IMR-90 (cell line): ENCODE results near the gene HELZ.

ENCODE experiments used
- CEBPB ChIP-seq: IDR thresholded peaks from 2 replicates; pipeline ENCODE4 v1.6.1; 2012; ENCODE audit warnings: low read depth, low read length, improper control_type of control experiment
- CHD1 ChIP-seq: IDR thresholded peaks from 2 replicates; pipeline ENCODE4 v1.6.1; 2012; ENCODE audit warnings: low read depth, low read length, improper control_type of control experiment
- CTCF ChIP-seq: conservative IDR thresholded peaks from 2 replicates; pipeline ENCODE4 v1.5.1; 2012; ENCODE audit warnings: mild to moderate bottlenecking, low read depth, low read length, improper control_type of control experiment
- MAFK ChIP-seq: IDR thresholded peaks from 2 replicates; pipeline ENCODE4 v1.6.1; 2012; ENCODE audit warnings: low read depth, low read length, improper control_type of control experiment
- MAZ ChIP-seq: IDR thresholded peaks from 2 replicates; pipeline ENCODE4 v1.6.1; 2012; ENCODE audit warnings: low read depth, mild to moderate bottlenecking, low read length, improper control_type of control experiment, moderate library complexity, borderline replicate concordance
- MXI1 ChIP-seq: IDR thresholded peaks from 2 replicates; pipeline ENCODE4 v1.6.1; 2012; ENCODE audit warnings: low read depth, mild to moderate bottlenecking, low read length, moderate library complexity, borderline replicate concordance
- POLR2A ChIP-seq: IDR thresholded peaks from 2 replicates; pipeline ENCODE4 v1.6.1; 2012; ENCODE audit warnings: mild to moderate bottlenecking, low read depth, low read length
- RAD21 ChIP-seq: IDR thresholded peaks from 2 replicates; pipeline ENCODE4 v1.6.1; 2012; ENCODE audit warnings: low read length, improper control_type of control experiment
- RCOR1 ChIP-seq: IDR thresholded peaks from 2 replicates; pipeline ENCODE4 v1.6.1; 2012; ENCODE audit warnings: mild to moderate bottlenecking, low read length, improper control_type of control experiment; ENCODE audit not compliant: insufficient replicate concordance
- SMC3 ChIP-seq: fragments of 150-350 bp; IDR thresholded peaks from 2 replicates; pipeline ENCODE4 v1.6.1; 2016; ENCODE audit warnings: low read depth, mild to moderate bottlenecking, antibody characterized with exemption, low read length, moderate library complexity
- USF2 ChIP-seq: fragments of 150-350 bp; IDR thresholded peaks from 2 replicates; pipeline ENCODE4 v1.6.1; 2017; ENCODE audit warnings: mild to moderate bottlenecking, antibody characterized with exemption, low read length, low read depth

GRCh38 chr17:67161573-67161972, 83.4 kb downstream of the HELZ start:
- no peak for TF ChIP-seq CTCF
- no peak for TF ChIP-seq POLR2A
- no peak for TF ChIP-seq MAZ
- no peak for TF ChIP-seq CEBPB
- TF ChIP-seq USF2 = no peak
- no peak for TF ChIP-seq RAD21
- no peak for TF ChIP-seq SMC3
- TF ChIP-seq MXI1 = no peak
- TF ChIP-seq RCOR1 = no peak
- TF ChIP-seq MAFK = no peak
- TF ChIP-seq CHD1 = no peak
